B cell (primary cell): ENCODE measurements around the gene HPN.

Experiments
- CTCF ChIP-seq: fragments of 200-600 bp; IDR thresholded peaks from one replicate; pipeline ENCODE4 v1.8.0; 2022; ENCODE audit warnings: antibody characterized with exemption, mild to moderate bottlenecking
- EZH2 ChIP-seq: IDR thresholded peaks from 2 replicates; pipeline ENCODE4 v1.6.1; 2012; ENCODE audit warnings: borderline replicate concordance, low read depth, mild to moderate bottlenecking, moderate library complexity, low read length; ENCODE audit not compliant: insufficient read depth, poor library complexity, severe bottlenecking

GRCh38 chr19:35038623-35039512 is 2.7 kb upstream of the HPN start:
- TF ChIP-seq CTCF (no peak), EZH2 (no peak)
